MCF 10A (cell line): ENCODE data around the gene TAF1C. TPM values are rescaled to one million over a fixed set of nuclear protein-coding genes. Genes with fewer than 3 reads are reported as not detected.

Experiments
- BruUV-seq: library from RNA; stranded (reverse); fragments of 400-500 nt; replicated peaks from 2 replicates; lab custom pipeline; 2021; lab: Mats Ljungman, UMichigan
- CTCF ChIA-PET: fragments of 300-600 bp; sonication (Branson Sonifier 250); formaldehyde crosslinking; extraction: SDS; loops from one replicate; lab custom pipeline; 2021; ENCODE audit warnings: antibody characterized with exemption, inconsistent platforms; lab: Yijun Ruan, JAX
- POLR2A ChIA-PET: fragments of 300-600, 350-650 bp; sonication (Branson Sonifier 250); formaldehyde crosslinking; extraction: SDS; loops from one replicate; lab custom pipeline; 2020; ENCODE audit warnings: antibody characterized with exemption, inconsistent platforms; lab: Yijun Ruan, JAX
- DNase-seq: peaks from one replicate; pipeline ENCODE4 v3.0.0-alpha.2; 2018; ENCODE audit not compliant: unreplicated experiment
- H3K27ac Mint-ChIP-seq: one replicate; pipeline ENCODE4 v1.8.0; 2022; ENCODE audit warnings: mild to moderate bottlenecking, low read depth, mixed read lengths; ENCODE audit not compliant: unreplicated experiment
- H3K27me3 Mint-ChIP-seq: one replicate; pipeline ENCODE4 v1.8.0; 2022; ENCODE audit warnings: mixed read lengths; ENCODE audit not compliant: insufficient read depth, unreplicated experiment
- H3K36me3 Mint-ChIP-seq: one replicate; pipeline ENCODE4 v1.8.0; 2022; ENCODE audit warnings: mild to moderate bottlenecking, moderate library complexity, mixed read lengths; ENCODE audit not compliant: insufficient read depth, unreplicated experiment
- H3K4me1 Mint-ChIP-seq: one replicate; pipeline ENCODE4 v1.8.0; 2022; ENCODE audit warnings: mixed read lengths; ENCODE audit not compliant: insufficient read depth, unreplicated experiment
- H3K4me3 Mint-ChIP-seq: one replicate; pipeline ENCODE4 v1.8.0; 2022; ENCODE audit warnings: mild to moderate bottlenecking, moderate library complexity, mixed read lengths; ENCODE audit not compliant: unreplicated experiment
- H3K9me3 Mint-ChIP-seq: one replicate; pipeline ENCODE4 v1.8.0; 2022; ENCODE audit warnings: mixed read lengths; ENCODE audit not compliant: unreplicated experiment
- CTCF ChIP-seq: fragments of 200-600 bp; IDR thresholded peaks from one replicate; pipeline ENCODE4 v1.8.0; 2022; ENCODE audit warnings: antibody characterized with exemption, mild to moderate bottlenecking; ENCODE audit not compliant: unreplicated experiment
- intact Hi-C: fragments of 100-400 bp; cut with micrococcal nuclease; formaldehyde crosslinking; loops from 2 replicates; pipeline ENCODE4 v1.14.1; 2022
- total RNA-seq: library from RNA; stranded (reverse); gene quantifications from 2 replicates; pipeline ENCODE4 v1.2.3, GENCODE V29; 2022

Gene TAF1C
- total RNA-seq, 1 experiment from 2014 or later: 35.1 TPM

DNA sequence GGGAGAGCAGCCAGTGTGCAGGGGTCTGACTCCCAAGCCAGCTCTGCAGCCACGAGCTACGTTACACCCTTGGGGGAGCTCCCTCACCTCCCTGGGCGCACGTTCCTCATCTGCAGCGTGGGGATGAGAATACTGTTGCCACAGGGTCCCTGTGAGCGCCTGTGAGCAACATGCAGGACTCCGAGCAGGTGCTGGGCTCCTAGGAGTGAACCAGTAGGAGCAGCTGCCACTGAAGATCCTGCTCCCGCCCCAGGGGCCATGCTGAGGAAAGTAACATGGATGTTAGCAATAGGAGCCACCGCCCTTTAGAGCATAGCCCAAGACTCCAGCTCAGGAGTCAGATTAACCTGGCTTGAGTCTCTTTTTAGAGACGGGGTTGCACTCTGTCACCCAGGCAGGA lies 25.8 kb downstream of the TAF1C start:
- Mint-ChIP-seq H3K4me3 (no peak overlapping the region), H3K4me1 (no peaks in the 10 kb centered on the region), H3K27me3 (peaks cover 37% of the 10 kb centered on the region), H3K9me3 (no peaks in the 10 kb centered on the region), H3K27ac (no peak overlapping the region), H3K36me3 (peaks cover 9% of the 10 kb centered on the region)
- no peak for DNase-seq
- intact Hi-C loops: no loop called here
- BruUV-seq: no TSS peak
- ChIA-PET CTCF (interaction anchor here (0.7 to 0.8 kb wide), 3 partner anchors 9 to 19 kb away, joined by 3 to 4 read pairs (median 4); no protein-coding TSS in a partner anchor), POLR2A (no interaction called here)
- TF ChIP-seq CTCF: no peak

GRCh38 chr16:84159800-84160199 lies 27.1 kb downstream of the TAF1C start:
- TF ChIP-seq CTCF: no peak
- BruUV-seq: no TSS peak
- H3K27ac Mint-ChIP-seq: no peak overlapping the region
- no peaks in the 10 kb centered on the region for H3K4me1 Mint-ChIP-seq
- H3K36me3 Mint-ChIP-seq: peaks cover 9% of the 10 kb centered on the region
- intact Hi-C loops: no loop called here
- H3K27me3 Mint-ChIP-seq: peaks cover 25% of the 10 kb centered on the region
- H3K9me3 Mint-ChIP-seq: no peaks in the 10 kb centered on the region
- no peak overlapping the region for H3K4me3 Mint-ChIP-seq
- ChIA-PET CTCF (no interaction called here), POLR2A (interaction anchor here (0.7 kb wide), 1 partner anchor 27 kb away, joined by 3 read pairs; no protein-coding TSS in a partner anchor)
- no peak for DNase-seq

DNA sequence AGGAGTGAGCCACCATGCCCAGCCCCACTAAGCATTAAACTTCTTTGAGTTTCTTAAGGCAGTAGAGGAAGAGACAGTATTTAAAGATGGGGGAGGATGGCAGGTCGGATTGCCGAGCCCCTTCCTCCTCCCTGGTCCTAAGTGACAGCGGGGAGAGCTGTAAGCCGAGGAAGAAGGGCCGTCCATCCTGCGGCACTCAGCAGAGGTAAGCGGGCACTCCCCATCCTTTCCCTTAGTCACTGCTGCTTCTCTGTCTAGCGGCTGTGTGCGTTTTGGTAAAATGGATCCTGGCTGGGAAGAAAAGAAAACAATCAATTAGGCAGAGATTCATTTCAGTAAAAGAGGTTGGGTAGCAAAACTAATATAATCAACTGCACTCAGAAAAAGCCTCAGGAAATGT lies 27.9 kb downstream of the TAF1C start:
- Mint-ChIP-seq H3K27me3 (peaks cover 17% of the 10 kb centered on the region), H3K9me3 (no peaks in the 10 kb centered on the region), H3K4me1 (no peaks in the 10 kb centered on the region), H3K36me3 (peaks cover 9% of the 10 kb centered on the region), H3K27ac (no peak overlapping the region), H3K4me3 (no peak overlapping the region)
- intact Hi-C loops: no loop called here
- POLR2A ChIA-PET: no interaction called here
- CTCF ChIA-PET: interaction anchor here (1.1 kb wide), 1 partner anchor 28 kb away, joined by 4 read pairs; the partner anchor contains the start of gene TAF1C
- DNase-seq: no peak
- TF ChIP-seq CTCF: no peak
- no TSS peak for BruUV-seq

- H3K9me3 Mint-ChIP-seq: no peaks in the 10 kb centered on the region
- H3K4me3 Mint-ChIP-seq: no peak overlapping the region
- intact Hi-C loops: no loop called here
- BruUV-seq: no TSS peak
- no peak for TF ChIP-seq CTCF
- H3K4me1 Mint-ChIP-seq: no peaks in the 10 kb centered on the region
- peaks cover 14% of the 10 kb centered on the region for H3K27me3 Mint-ChIP-seq
- CTCF ChIA-PET: interaction anchor here (0.6 to 1.6 kb wide), 6 partner anchors 11 to 77 kb away, joined by 3 to 6 read pairs (median 3); no protein-coding TSS in a partner anchor
- POLR2A ChIA-PET: interaction anchor here (0.5 to 1.3 kb wide), 3 partner anchors 40 to 1530 kb away, joined by 3 to 5 read pairs (median 3); partner anchors contain the start of gene MBTPS1
- no peak overlapping the region for H3K27ac Mint-ChIP-seq
- peaks cover 9% of the 10 kb centered on the region for H3K36me3 Mint-ChIP-seq
- DNase-seq: no peak
These were observed 30.5 kb downstream of the TAF1C start for GRCh38 chr16:84156342-84156784.
